DMS79 treated with DMSO at 0.1 percent for 48 hours (cell line): ENCODE measurements around the gene DDX27.

Experiments used
- DNase-seq: peaks from one replicate; lab custom pipeline; 2025; lab: John Stamatoyannopoulos, UW

DDX27 gene

DNA sequence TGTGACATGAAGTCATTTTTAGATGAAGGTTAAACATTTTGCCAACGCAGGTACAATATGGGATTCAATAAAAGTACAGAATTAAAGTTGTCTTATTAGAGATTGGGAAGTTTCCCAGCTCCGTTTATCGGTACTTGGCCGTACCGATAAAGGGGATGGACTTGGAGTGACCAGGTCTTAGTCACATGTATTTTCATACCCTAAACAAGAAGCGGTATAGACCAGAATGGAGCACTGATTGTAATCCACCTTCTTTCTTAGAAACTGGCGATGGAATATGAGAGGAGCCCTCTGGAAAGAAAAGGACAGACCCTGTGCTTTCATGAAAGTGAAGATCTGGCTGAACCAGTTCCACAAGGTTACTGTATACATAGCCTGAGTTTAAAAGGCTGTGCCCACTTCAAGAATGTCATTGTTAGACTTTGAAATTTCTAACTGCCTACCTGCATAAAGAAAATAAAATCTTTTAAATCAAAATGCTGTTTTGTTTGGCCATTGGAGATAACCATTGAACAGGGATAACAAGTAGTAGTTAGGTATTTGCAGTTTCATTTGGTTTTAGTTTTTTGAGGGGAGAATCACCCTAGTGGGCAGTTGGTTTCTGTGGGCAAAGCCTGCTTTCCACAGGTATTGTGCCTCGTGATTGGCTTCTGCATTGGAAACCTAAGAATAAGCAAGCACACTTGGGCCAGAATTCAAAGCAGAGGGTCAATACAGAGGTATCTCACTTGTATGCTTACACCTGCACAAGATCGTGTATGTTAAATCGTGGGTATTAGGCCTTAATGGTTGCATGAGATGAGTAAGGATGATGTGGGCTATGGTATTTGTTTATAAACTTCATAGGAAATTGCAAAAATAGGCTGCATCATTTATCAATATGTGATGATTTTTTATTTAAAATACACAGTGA lies 69.8 kb downstream of the DDX27 start:
- no peak for DNase-seq

DNA sequence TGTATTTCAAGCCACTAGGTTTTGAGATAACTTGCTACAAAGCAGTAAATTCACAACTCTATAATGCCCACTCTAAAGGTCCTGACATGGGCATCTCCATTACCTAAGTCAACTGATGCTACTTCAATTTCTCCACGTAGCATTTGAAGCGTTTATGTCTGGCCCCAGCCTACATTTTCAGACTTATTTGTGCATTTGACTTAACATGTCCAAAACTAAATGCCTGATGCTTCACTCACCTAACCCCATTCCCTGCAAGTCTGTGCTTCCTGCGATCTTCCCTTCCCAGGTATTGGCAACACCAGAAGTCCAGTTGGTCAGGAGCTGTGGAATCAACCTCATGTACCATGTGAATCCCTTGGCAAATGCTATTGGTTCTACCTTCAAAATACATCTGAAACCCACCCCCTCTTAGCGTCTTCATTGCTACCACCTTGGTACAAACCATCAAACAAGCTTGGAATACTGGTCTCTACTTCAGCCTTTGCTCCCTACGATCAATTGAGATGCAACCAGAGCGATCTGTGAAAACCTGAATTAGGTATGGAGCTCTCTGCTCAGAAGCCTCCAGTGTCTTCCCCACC lies 71.5 kb downstream of the DDX27 start:
- no peak for DNase-seq

DNA sequence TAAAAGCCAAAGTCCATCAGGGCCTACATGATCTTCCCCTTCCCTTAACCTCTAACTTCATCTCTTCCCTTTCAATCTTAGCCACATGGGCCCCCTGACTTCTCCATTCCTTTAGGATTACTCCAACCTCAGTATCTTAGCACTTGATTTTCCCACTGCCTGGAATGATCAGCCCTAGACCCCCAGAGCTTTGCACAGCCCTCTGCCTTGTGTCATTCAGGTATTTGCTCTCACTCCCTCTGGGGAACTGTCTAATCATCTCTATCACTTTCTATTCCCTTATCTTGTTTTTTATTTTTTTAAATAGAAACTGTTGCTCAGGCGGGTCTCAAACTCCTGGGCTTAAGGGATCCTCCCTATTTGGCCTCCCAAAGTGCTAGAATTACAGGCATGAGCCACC lies 72.0 kb downstream of the DDX27 start:
- DNase-seq: no peak

DNA sequence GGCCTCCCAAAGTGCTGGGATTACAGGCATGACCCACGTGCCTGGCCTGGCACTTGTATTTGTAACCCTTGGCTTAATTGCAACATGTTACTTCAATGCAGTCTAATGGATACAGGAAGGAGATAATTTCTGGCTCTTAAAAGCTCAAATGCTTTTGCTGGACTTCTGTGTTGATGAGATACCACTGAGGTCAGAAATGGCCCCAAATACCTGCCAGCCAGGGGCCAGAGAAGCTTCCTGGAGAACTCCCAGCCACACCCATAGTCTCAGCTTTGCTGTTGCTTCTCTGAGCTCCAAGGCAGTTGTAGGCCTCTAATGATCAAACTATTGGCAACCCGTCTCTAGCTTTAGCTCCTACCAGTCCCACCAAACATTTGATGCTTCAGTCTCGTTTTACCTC lies 72.8 kb downstream of the DDX27 start:
- no peak for DNase-seq

DNA sequence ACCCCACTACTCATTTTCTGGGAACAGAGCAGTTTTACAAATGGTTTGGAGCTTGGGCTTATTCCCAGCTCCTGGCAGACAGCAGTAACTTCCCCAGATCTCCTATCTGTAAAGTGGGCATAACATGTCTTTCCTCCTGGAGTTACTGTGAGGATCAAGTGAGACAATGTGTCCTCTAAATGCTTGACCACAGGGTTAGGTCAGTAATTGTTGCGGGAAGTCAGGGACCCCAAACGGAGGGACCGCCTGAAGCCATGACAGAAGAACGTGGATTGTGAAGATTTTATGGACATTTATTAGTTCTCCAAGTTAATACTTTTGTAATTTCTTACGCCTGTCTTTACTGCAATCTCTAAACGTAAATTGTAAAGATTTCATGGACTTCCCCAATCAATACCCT lies 73.9 kb downstream of the DDX27 start:
- DNase-seq: no peak
